Colon (tissue), 2 donors: ENCODE results near the gene HNF4A.
"Not testable (repeated sequence)": the region's sequence is repeated elsewhere in the genome, so short reads cannot be mapped to it uniquely, and the experiment has no call there.

Source experiments
- FAIRE-seq: peaks from 2 replicates; lab custom pipeline; 2012; peaks lifted over from hg19 to GRCh38; lab: Jason Lieb, UNC
- donor health status: control.
- donor health status: control.

HNF4A gene

DNA sequence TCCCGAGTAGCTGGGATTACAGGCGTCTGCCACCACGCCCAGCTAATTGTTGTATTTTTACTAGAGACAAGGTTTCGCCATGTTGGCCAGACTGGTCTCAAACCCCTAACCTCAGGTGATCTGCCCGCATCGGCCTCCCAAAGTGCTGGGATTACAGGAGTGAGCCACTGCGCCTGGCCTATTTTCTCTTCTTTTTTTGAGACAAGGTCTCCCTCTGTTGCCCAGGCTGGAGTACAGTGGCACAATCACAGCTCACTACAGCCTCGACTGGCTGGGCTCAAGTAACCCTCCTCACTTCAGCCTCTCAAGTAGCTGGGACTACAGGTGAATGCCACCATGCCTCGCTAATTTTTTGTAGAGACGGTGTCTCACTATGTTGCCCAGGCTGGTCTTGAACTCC lies 9.6 kb upstream of the HNF4A start:
- FAIRE-seq = not testable (repeated sequence)

DNA sequence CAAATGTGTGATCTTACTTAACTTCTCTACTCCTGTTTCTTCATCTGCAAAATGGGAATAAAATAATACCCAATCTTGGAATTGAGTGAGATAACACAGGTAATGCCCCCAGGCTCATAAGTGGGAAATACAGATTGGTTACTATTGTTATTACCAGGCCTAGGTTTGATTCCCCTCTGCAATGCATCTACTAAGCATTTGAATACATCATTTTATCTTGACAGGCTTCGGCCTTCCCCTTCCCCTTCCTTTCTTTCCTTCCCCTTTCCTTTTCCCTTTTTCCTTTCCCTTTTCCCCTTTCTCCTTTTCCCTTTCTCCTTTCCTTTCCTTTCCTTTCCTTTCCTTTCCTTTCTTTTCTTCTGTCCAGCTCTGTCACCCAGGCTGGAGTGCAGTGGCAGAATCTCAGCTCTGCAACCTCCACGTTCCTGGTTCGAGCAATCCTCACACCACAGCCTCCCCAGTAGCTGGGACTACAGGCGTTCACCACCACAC lies 7.3 kb upstream of the HNF4A start:
- no peak for FAIRE-seq

DNA sequence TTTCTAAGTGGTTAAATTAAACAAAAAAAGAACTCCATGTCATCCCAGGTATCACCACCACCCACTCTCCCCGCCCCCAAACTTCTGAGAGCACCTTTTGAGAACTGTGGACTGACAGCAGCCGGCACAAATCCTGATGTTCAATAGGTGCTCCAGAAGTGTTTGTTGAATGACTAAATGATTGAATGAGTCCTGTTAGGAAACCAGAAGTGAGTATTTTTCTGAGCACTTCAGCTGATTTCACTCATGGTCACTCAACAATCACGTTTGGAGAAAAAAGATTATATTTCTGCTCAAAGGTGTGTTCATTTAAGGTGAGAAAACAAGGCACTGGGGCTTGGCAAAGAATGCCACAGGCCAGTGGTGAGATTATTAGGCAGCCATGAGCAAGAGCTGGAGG lies 6.2 kb upstream of the HNF4A start:
- FAIRE-seq = no peak

DNA sequence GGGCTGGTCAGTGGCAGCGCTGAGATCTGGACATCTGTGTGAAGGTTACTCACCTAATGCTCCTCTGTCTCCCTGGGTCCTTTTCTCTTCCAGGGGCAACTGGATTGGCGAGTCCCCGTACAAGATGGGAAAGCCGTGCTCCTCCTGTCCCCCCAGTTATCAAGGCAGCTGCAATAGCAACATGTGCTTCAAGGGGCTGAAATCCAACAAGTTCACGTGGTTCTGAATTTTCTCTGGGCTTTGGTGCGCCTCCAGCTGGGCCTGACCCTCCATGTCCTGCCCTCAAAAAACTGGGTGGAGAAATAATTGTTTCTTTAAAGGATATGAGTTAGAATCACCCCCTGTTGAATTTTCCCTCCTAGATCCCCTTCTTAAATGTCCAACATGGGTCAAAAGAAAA lies 4.9 kb upstream of the HNF4A start:
- FAIRE-seq = no peak

DNA sequence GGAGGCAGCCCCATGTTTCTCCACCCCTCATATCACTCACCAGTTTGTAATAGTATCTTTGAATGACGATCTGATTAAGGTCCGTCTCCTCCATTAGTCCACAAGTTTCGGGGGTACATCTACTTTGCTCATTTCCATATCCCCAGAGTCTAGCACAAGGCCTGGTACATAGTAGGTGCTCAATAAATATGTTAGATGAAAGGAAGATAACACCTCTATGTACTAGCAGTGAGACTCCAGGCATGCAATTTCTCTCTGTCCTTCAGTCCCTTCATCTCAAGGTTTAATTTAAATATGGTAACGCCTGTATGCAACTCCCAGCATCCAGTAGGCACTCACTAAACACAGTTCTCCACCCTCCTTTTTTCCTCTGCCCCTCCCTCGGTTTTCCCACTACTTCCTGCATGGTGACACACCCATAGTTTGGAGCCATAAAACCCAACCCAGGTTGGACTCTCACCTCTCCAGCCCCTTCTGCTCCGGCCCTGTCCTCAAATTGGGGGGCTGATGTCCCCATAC lies 461 bp upstream of the HNF4A start:
- no peak for FAIRE-seq

DNA sequence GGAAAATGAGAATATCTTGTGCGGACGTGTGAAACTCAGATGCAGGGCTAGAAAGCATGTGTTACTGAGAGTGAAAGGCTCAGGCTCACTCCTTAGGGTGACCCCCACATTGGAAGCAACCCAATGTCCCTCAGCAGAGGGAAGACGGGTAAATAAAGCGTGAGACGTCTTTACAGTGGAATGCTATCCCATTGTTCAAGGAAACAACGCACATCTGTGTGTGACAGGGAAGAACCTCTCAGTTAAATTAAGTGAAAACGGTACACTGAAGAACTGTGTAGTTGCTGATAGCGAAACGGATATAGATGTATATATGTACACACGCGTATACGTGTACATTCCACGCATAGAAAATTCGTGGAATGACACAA lies 839 bp downstream of the HNF4A start:
- no peak for FAIRE-seq

DNA sequence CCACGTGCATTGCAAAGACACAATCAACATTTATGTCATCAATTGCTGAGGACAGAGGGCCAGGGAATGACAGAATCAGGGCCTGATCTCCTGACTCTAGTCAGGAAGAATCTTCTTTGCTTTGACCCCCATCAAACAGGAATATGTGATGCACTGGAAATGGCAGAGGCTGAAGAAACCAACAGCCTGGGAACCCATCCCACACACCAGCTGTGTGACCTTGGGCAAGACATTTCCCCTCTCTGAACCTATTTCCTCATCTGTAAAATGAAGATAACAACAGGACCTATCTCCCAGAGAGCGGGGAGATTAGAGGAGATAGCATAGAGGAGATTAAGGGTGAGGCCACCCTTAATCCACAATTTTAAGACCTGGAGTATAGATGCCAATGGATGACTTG lies 1.5 kb downstream of the HNF4A start:
- FAIRE-seq = no peak

DNA sequence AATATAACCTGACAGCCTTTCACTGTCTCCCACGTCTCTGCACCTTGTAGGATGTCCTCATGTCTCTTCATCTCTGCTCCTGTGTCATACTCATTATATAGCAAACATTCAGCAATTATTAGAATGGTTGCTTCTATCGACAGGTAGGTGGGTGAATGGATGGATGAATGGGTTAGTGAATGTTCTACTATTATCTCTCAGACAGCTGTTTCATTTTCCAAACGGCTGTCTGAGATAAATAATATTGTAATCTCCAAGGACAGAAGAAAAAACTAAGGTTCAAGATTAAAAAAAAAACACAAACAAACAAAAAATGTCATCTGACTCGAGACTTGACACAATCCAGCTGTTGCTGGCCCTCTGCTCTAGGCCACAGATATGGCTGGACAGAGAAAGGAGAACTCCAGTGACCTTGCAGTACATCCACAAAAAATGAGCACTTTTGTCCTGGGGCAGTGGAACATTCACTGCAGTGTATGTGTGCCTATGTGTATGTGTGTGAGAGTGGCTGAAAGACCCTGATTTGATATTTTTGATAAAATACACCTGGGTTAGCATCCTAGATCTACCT lies 2.1 kb downstream of the HNF4A start:
- no peak for FAIRE-seq

DNA sequence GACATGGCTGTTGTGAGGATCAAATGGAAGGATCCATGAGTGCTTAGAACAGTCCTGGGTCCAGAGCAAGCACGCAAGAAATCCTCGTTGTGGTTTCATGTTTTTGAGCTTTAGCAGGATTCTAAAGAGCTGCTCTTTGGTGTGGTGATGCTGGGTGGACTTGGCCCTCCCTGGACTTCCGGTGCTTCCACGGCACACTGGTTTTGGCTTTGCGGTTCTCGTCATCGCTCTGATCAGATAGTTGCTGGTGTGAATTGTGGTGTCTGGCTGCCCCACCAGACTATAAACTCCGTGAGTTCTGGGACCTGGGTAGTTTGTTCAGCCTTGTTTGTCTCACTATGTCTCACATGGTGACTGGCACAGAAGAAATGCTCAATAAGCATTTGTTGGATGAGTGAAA lies 3.3 kb downstream of the HNF4A start:
- no peak for FAIRE-seq

DNA sequence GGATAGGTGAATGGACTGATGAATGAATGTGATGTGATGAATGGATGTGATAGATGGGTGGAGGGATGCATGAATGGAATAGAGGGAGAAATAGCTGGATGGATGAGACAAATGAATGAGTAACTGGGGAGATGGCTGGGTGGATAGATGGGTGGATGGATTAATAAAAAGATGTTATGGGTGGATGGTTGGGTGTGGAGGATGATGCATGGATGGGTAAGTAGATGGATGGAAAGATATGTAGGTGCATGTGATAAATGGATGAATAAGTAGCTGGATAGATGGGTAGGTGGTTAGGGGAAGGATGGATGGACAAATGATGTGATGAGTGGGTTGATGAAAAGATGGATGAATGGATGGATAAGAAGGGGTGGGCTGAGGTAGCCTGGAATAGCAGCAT lies 4.7 kb downstream of the HNF4A start:
- FAIRE-seq = no peak

DNA sequence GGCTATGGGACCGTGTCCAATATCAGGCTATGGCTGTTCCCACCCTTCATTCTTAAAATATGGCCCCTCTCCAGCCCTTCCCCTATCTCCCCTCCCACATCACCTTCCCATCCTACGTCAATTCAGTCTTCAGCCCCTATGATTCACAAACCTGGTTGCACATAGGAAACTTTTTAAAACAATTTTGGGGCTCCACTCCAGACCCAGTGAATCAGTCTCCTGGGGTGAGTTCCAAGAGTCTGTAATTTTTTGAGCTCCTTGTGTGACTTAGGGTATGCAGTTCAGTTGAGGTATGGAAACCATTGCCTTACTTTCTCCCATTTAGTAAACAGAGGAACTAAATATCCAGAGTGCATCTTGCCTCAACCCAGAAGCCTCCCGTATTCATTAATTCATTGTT lies 5.5 kb downstream of the HNF4A start:
- FAIRE-seq = no peak

DNA sequence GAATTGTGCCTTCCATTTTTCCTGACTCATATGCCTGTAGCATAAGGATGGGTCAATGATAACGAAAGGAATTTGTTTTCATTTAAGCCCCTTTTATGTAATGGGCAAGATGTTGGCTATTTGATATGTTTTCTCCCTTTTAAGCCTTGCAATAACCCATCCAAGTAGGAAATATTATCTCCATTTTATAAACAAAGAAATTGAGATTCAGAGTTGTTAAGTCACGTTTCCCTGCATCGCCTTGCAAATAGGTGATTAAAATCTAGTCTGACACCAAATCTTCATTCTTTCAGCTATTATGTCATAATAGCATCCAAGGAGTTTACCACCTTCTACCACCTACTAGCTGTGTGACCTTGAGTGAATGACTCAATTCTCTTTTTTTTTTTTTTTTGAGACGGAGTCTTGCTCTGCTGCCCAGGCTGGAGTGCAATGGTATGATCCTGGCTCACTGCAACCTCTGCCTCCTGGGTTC lies 7.0 kb downstream of the HNF4A start:
- no peak for FAIRE-seq

DNA sequence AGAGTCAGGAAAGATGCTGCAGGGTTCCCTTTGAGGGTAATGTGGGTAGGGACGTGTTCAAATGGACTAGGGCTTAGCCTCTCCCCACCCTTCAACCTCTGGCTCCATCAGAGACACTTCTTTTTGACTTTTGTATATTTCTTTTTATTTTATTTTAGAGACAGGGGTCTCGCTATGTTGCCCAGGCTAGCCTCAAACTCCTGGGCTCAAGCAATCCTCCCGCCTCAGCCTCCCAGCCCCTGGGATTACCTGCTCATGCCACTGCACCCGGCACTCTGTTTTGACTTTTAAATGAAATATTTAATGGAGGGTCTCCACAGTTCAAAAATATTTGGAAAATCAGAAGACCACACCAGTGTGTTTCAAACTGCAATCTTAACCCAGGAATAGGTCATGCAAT lies 8.6 kb downstream of the HNF4A start:
- no peak for FAIRE-seq

DNA sequence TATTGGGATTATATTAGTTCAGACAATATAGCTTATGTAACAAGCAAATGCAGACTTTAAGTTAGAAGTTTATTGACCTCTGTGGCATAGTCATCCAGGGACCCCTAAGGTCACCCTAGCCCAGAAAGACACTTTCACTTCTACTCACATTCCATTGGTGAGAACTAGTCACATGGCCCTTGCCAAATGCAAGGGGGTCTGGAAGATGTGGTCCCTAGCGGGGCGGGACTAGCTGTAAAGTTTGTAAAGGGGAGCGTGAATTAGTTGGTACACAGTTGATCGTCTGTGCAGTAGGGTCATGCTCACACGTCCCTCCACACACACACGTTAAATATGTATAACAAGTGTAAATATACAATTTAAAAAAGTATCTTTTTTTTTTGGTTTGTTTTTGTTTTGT lies 9.3 kb downstream of the HNF4A start:
- no peak for FAIRE-seq

DNA sequence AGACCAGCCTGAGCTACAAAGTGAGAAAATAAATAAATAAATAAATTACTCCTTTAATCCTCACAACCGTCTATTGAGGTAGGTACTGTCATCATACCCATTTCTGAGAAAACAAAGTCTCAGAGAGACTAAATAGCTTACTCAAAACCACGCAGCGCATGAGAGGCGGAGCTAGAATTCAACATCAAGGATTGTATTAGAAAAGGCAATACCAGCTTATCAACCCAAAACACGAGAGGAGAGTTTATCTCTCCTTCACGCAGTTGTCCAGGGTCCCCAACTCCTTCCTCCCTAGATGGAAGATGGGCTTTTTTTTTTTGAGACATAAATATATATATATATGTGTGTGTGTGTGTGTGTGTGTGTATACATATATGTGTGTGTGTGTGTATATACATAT lies 12.2 kb downstream of the HNF4A start:
- no peak for FAIRE-seq

DNA sequence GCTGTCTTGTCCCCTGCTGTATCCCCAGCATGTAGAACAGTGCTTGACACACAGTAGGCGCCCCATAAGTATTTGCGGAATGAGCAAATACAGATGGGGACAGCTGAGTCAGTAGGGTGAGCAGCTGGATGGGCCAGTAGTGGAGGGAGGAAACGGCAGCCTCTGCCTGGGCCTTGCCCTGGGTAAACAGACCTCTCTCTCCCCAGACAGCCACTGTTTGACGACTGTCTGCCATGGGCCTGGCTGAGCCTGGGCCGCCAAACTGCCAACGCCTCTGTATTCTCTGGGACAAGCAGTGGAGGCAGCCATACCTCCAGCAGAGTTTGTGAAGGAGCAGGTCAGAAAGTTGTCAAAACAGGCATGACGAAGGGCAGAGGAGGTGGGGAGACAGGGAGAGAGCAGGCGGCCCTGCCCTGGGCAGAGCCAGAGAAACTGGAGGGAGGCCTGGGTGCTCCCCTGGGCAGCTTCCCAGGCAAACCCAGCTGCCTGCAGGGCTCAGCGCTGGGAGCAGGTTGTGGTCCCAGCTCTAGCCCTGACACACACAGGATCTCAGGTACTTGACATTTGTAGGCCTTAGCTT lies 15.2 kb downstream of the HNF4A start:
- FAIRE-seq = no peak

DNA sequence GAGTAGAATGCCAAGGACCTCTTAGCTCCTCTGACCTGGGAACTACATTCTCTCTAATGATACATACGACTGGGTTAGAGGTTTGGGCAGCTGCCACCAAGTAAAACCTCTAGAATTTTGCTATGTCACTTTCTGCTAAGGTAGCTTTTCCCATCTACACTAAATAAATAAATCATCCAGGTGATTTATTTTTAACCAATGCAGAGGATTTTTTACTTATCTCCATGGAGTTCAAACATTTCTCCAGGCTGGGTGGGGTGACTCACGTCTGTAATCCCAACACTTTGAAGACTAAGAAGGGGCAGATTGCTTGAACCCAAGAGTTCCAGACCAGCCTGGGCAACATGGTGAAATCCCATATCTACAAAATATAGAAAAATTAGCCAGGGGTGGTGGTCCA lies 27.1 kb downstream of the HNF4A start:
- no peak for FAIRE-seq

DNA sequence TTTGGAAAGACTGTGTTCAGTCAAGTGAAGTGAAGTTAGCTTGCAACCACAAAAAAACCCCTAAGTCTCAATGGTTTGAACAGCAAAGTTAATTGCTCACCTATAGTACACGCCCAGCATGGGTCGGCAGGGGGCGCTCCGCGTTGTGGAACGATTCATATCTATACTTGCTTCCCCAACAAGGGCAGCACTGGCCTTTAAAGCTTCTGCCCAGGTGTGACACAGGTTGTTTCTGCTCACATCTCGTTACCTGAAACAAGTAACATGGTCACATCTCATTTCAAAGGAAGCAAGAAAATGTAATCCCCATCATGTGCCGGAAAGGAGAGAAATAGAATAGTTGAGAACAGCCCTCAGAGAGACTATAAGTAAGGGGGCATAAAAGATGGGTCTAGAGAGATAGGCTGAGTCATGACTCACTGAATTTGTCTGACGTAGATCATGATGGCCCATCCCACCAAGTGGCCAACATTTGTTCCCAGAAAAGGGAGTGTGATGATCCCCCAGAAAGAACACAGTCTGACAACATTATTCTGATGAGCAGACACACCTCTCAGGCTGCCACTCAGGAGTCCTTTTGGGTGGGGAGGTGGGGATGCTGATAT lies 29.0 kb downstream of the HNF4A start:
- FAIRE-seq = no peak

DNA sequence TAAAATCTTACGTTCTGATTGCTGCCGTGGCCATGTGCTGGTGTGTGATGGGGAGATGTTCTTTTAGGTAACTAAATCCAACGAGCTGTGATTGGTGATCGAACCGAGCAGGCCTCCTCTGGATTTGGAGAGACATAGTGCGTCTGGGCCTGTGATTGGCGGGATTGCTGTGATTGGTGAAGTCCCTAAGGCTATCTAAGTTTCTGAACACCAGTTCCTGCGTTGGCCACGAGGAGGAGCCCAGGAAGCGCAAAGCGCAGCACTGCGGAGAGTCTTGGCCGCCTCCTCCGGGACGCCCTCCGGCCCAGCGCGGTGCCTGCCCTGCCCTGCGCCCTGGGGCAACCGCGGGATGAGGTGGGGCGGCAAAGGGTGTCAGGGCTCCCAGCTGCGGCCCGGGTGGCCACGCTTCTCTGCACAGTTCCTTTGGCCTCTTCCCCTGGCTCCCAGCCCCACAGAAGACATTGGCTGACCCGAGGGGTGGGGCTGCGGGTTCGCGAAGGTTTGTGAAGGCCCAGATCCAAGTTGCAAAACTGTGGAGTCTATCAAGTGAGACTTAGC lies 33.0 kb downstream of the HNF4A start:
- no peak for FAIRE-seq

DNA sequence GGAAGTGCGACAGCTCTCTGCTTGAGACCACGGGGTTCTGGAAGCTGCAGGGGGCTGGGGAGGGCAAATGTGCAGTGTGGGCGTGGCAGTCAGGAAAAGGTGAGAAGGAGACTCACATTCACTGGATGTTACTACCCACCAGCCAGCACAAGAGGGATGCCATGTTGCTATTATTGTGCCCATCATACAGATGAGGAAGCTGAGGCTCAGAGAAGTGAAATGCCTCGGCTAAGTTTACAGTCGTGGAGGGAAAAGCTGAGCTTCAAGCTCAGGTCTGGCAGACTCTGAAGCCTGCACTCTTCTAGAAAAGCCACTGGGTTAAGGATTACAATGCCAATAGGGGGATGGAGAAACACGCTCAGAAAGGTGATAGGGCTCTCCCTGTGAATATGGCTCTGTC lies 34.4 kb downstream of the HNF4A start:
- no peak for FAIRE-seq

DNA sequence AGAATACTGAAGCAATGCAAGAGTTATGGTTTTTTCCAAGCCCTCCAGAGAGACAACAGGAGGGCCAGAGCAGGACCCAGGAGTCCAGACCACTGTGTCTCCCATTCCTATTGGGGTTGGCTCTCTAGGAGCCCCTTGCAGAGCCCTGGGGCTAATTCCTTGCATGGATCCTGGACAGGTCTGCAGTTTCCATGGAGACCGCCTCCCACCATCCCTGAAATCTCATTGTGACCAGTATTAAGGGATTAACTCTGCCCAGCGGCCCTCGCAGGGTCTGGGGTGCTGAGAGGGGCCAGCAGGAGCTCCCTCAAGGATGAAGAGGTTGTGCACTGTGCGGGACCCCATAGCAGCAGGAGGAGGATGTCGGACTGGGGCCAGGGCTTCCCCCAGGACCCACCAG lies 34.8 kb downstream of the HNF4A start:
- no peak for FAIRE-seq

DNA sequence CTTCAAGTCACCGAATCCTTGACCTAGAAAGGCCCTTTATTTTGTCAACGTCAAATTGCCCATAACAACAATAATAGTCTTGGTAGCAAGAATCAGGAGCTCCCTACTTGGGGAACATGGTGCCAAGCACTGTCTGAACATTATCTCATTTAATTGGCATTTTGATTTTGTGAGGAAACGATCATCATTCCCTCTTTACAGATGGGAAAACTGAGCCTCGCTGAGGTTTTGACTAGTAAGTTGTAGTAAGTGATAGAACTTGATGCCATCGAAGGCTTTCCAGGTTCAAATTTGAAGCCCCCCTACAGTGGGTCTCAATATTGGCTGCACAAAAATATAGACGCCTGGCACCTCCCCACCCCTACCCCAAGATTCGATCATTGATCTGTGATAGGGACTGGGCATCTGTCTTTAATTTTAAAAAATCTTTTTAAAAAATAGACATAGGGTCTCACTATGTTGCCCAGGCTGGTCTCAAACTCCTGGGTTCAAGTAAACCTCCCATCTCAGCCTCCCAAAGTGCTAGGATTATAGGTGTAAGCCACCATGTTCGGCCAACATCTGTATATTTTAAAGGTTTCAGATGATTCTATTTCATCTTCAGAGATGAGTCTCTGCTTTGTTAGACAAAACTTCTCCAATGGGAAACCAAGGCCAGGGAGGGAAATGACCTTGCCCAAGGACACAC lies 36.7 kb downstream of the HNF4A start:
- FAIRE-seq = no peak
